VCaP (cell line): ENCODE data around the gene IMPG2.

Experiments
- H3K27ac ChIP-seq: fragments of 450-650 bp; 2 replicates; pipeline ENCODE4 v1.5.1; 2017
- CTCF ChIP-seq: fragments of 450-650 bp; conservative IDR thresholded peaks from 2 replicates; pipeline ENCODE4 v1.5.1; 2017; ENCODE audit warnings: mild to moderate bottlenecking, moderate library complexity

The IMPG2 gene

GRCh38 chr3:101184111-101184510, 136.3 kb downstream of the IMPG2 start:
- TF ChIP-seq CTCF = no peak
- H3K27ac ChIP-seq = no peak overlapping the region

GRCh38 chr3:101183151-101183550, 137.2 kb downstream of the IMPG2 start:
- TF ChIP-seq CTCF = no peak
- no peak overlapping the region for H3K27ac ChIP-seq

GRCh38 chr3:101182734-101183133, 137.6 kb downstream of the IMPG2 start:
- TF ChIP-seq CTCF = no peak
- H3K27ac ChIP-seq = no peak overlapping the region

- TF ChIP-seq CTCF = no peak
- no peak overlapping the region for H3K27ac ChIP-seq
These were observed 138.6 kb downstream of the IMPG2 start for GRCh38 chr3:101181801-101182200.

GRCh38 chr3:101179637-101180036, 140.7 kb downstream of the IMPG2 start:
- H3K27ac ChIP-seq = no peak overlapping the region
- TF ChIP-seq CTCF = no peak

- H3K27ac ChIP-seq = no peak overlapping the region
- TF ChIP-seq CTCF = no peak
These were observed 142.8 kb downstream of the IMPG2 start for GRCh38 chr3:101177577-101177976.
